ENCODE measurements around the gene LSS. TPM values are rescaled to one million over a fixed set of nuclear protein-coding genes. Genes with fewer than 3 reads are reported as not detected.
"Not testable (repeated sequence)": the region's sequence is repeated elsewhere in the genome, so short reads cannot be mapped to it uniquely, and the experiment has no call there.

The LSS gene
- total RNA-seq, 1 donor from 2014 or later, result 103 TPM

DNA sequence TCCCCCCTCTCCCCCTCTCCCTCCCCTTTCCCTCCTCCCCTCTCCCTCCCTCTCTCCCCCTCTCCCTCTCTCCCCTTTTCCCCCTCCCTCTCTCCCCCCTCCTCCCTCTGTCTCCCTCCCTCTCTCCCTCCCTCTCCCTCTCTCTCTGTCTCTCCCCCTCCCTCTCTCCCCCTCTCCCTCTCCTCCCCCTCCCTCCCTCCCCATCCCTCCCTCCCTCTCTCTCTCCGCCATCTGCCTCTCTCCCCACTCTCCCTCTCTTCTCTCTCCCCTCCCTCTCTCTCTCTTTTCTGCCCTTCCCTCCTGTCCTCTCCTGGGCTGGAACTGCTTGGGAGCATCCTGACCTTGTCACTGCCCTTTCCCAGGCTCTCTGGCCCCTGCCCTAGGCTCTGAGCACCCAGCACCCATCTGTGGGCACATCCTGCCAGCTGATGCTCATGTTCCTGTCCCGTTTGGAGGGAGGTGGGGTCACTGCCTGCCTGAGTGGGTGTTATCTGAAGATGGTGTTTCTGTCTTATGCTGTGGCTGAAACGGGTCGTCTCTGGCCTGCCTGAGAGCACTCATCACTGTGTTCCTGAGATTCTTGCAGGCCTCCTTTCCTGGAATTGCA, 84.0 kb downstream of the LSS start:
- TF ChIP-seq POLR2AphosphoS5 (IDR thresholded peaks at IDR 0.05; ENCODE audit: insufficient read depth in 1 of 2, low read depth in 1 of 2) (no peak), POLR2A (IDR thresholded peaks at IDR 0.05) (no peak)
- TF ChIP-seq, protein P1, sequence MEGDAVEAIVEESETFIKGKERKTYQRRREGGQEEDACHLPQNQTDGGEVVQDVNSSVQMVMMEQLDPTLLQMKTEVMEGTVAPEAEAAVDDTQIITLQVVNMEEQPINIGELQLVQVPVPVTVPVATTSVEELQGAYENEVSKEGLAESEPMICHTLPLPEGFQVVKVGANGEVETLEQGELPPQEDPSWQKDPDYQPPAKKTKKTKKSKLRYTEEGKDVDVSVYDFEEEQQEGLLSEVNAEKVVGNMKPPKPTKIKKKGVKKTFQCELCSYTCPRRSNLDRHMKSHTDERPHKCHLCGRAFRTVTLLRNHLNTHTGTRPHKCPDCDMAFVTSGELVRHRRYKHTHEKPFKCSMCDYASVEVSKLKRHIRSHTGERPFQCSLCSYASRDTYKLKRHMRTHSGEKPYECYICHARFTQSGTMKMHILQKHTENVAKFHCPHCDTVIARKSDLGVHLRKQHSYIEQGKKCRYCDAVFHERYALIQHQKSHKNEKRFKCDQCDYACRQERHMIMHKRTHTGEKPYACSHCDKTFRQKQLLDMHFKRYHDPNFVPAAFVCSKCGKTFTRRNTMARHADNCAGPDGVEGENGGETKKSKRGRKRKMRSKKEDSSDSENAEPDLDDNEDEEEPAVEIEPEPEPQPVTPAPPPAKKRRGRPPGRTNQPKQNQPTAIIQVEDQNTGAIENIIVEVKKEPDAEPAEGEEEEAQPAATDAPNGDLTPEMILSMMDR (IDR thresholded peaks at IDR 0.05), result no peak
- peaks cover 7% of the 10 kb centered on the region for H3K4me1 ChIP-seq
- intact Hi-C loops (cut with DNase I), result loop anchor here (10.0 kb wide), 1 partner anchor 80 kb away; the partner anchor contains the start of gene LSS
- no peaks in the 10 kb centered on the region for H3K9me3 ChIP-seq
- H3K4me3 ChIP-seq, result no peak overlapping the region
- DNase-seq (ENCODE audit: extremely low spot score in 2 of 2), result no peak
- H3K36me3 ChIP-seq, result no peaks in the 10 kb centered on the region
- H3K27ac ChIP-seq, result peak overlapping the region; percentile 90
- H3K27me3 ChIP-seq, result no peaks in the 10 kb centered on the region

DNA sequence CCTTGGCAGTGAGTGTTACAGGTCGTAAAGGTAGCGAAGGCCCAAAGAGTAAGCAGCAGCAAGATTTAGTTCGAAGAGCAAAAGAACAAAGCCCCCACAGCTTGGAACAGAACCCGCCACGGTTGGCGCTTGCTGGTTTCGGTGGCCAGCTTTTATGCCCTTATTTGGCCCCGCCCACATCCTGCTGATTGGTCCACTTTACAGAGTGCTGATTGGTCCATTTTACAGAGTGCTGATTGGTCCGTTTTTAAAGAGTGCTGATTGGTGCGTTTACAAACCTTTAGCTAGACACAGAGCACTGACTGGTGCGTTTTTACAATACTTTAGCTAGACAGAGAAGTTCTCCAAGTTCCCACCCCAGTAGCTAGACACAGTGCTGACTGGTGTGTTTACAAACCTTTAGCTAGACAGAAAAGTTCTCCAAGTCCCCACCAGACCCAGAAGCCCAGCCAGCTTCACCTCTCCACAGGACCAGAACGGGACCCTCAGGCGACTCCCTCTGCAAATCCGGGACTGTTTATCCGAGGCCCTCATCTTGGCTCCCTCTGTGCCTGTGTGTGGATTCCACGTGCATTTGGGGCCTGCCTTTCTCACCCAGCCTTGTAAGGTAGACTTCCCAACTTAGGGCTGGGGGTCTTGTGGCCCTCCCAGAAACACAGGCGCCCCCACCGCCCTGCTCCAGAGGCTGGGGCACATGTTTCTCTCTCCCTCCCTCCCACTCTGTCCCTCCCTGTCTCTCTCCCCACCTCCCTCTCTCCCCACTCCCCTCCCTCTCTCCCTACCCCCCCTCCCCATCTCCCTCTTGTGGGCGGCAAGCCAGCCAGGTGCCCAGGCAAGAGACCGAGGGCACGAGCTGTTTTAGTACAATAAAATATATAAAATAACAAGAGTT, 85.7 kb downstream of the LSS start:
- TF ChIP-seq POLR2A (IDR thresholded peaks at IDR 0.05) (no peak), POLR2AphosphoS5 (IDR thresholded peaks at IDR 0.05; ENCODE audit: insufficient read depth in 1 of 2, low read depth in 1 of 2) (no peak)
- TF ChIP-seq, protein P1 (IDR thresholded peaks at IDR 0.05), result no peak
- intact Hi-C loops (cut with DNase I), result loop anchor here (10.0 kb wide), 1 partner anchor 82 kb away; the partner anchor contains the start of gene LSS
- Histone ChIP-seq H3K9me3 (no peaks in the 10 kb centered on the region), H3K36me3 (no peaks in the 10 kb centered on the region), H3K27me3 (no peaks in the 10 kb centered on the region), H3K27ac (peak overlapping the region; percentile 90), H3K4me3 (no peak overlapping the region), H3K4me1 (peaks cover 7% of the 10 kb centered on the region)
- no peak for DNase-seq (ENCODE audit: extremely low spot score in 2 of 2)

DNA sequence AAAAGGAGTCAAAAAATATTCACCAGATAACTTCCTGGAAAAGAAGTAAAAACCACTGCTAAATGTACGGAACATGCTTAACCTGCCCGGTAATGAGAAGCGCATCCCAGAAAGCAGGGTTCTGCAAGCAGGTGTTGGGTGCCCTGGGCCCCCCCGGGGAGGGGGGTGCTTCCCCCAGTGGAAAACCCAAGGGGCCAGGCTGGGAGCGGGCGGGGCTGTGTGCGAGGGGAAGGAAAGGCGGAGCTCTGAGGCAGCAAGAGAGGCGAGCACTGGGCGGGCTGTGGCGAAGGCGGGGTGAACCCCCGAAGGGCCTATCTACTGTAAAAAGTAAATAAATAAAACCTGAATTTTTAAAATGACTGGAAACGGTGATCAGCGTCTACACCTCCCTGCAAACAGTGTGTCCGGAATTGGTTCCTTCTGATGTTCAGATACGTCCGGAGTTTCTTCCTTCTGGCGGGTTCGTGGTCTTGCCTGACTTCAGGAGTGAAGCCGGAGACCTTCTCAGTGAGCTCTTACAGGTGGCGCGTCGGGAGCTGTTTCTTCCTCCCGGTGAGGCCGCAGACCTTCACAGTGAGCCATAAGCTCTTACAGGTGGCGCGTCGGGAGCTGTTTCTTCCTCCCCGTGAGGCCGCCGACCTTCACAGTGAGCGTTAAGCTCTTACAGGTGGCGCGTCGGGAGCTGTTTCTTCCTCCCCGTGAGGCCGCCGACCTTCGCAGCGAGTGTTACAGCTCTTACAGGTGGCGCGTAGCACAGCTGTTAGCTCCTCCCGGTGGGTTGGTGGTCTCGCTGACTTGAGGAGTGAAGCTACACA, 86.6 kb downstream of the LSS start:
- no peaks in the 10 kb centered on the region for H3K36me3 ChIP-seq
- H3K27ac ChIP-seq, result no peak overlapping the region
- H3K27me3 ChIP-seq, result no peaks in the 10 kb centered on the region
- H3K4me1 ChIP-seq, result peaks cover 7% of the 10 kb centered on the region
- DNase-seq (ENCODE audit: extremely low spot score in 2 of 2), result no peak
- no peaks in the 10 kb centered on the region for H3K9me3 ChIP-seq
- intact Hi-C loops (cut with DNase I), result loop anchor here (10.0 kb wide), 1 partner anchor 83 kb away; the partner anchor contains the start of gene LSS
- H3K4me3 ChIP-seq, result no peak overlapping the region
- TF ChIP-seq POLR2AphosphoS5 (IDR thresholded peaks at IDR 0.05; ENCODE audit: insufficient read depth in 1 of 2, low read depth in 1 of 2), result no peak
- TF ChIP-seq POLR2A (IDR thresholded peaks at IDR 0.05), result no peak
- TF ChIP-seq, protein P1 (IDR thresholded peaks at IDR 0.05), result no peak

DNA sequence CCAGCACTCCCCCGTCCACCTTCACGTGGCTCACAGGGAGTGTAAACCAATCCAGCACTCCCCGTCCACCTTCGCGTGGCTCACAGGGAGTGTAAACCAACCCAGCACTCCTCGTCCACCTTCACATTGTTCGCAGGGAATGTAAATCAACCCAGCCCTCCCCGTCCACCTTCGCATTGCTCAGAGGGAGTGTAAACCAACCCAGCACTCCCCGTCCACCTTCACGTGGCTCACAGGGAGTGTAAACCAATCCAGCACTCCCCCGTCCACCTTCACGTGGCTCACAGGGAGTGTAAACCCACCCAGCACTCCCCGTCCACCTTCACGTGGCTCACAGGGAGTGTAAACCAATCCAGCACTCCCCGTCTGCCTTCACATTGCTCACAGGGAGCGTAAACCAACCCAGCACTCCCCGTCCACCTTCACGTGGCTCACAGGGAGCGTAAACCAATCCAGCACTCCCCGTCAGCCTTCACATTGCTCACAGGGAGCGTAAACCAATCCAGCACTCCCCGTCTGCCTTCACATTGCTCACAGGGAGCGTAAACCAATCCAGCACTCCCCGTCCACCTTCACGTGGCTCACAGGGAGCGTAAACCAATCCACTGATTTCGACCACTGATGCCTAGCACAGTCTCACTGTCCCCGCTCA, 88.1 kb downstream of the LSS start:
- not testable (repeated sequence) for H3K4me1 ChIP-seq; DNase-seq (ENCODE audit: extremely low spot score in 2 of 2); H3K9me3 ChIP-seq; H3K27me3 ChIP-seq; H3K4me3 ChIP-seq; H3K27ac ChIP-seq; H3K36me3 ChIP-seq
- intact Hi-C loops (cut with DNase I), result loop anchor here (10.0 kb wide), 1 partner anchor 84 kb away; the partner anchor contains the start of gene LSS

DNA sequence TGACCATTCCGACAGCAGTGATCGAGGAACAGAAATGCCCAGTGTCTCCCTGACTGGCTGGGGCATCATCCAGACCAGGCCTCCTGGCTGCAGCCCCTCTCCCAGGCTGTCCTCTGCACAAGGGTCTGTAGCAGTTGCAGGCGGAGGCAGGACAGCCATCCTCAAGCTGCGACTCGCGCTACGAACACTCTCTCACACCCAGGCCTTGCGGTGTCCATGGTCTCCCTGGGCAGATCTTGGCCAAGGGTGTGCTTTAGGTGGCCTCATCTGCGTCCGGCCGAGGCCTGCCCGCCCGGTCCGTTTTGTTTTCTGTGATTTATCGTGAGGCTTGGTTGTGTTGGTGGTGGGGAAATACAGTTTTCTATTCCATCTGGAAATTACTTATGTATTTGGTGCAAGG, 88.9 kb downstream of the LSS start:
- Histone ChIP-seq H3K27me3 (no peaks in the 10 kb centered on the region), H3K4me1 (peaks cover 7% of the 10 kb centered on the region), H3K36me3 (no peaks in the 10 kb centered on the region), H3K4me3 (no peak overlapping the region), H3K27ac (no peak overlapping the region), H3K9me3 (no peaks in the 10 kb centered on the region)
- no peak for DNase-seq (ENCODE audit: extremely low spot score in 2 of 2)
- TF ChIP-seq, protein P1 (IDR thresholded peaks at IDR 0.05), result no peak
- TF ChIP-seq POLR2AphosphoS5 (IDR thresholded peaks at IDR 0.05; ENCODE audit: insufficient read depth in 1 of 2, low read depth in 1 of 2), result no peak
- TF ChIP-seq POLR2A (IDR thresholded peaks at IDR 0.05), result no peak
- intact Hi-C loops (cut with DNase I), result loop anchor here (10.0 kb wide), 1 partner anchor 85 kb away; the partner anchor contains the start of gene LSS

All from vagina (tissue), 2 donors.